ENCODE measurements around the gene RFX1. TPM values are rescaled to one million over a fixed set of nuclear protein-coding genes. Genes with fewer than 3 reads are reported as not detected.
"Not testable (repeated sequence)": the region's sequence is repeated elsewhere in the genome, so short reads cannot be mapped to it uniquely, and the experiment has no call there.

The RFX1 gene
- total RNA-seq, 1 donor from 2014 or later: 4.7 TPM

DNA sequence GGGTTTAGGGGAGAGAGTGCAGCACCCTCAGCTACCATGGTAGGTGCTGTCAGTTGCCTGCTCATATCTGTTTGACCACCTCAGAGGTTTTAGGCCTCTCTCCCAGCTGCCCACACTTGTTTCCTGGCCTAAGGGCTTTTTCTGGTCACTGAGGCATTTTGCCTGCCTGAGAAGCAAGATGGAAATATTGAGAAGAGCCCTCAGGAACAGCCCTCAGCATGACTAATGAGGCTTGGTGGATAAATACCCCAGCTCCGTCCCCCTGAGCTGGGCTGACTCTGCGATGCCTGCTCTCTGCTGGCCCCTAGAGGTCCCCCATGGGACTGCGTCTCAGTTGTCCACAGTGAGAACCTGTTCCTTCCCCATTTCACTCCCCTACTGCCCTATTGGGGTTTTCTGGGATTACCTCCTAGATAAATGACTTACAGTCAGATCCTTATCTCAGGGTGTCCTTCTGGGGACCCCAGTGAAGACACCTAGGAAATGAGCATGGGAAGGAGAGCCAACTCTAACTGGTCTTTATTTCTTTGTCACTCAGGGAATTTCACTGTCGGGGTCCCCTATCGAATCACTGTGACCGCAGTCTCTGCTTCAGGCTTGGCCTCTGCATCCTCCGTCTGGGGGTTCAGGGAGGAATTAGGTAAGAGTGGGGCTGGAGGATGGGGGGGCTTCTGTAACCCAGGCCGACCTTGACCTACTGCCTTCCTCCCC lies 42.5 kb upstream of the RFX1 start:
- no peaks in the 10 kb centered on the region for H3K36me3 ChIP-seq (ENCODE audit: control insufficient read depth in 3 of 3, insufficient read depth in 3 of 3, low read length in 3 of 3)
- H3K27ac ChIP-seq (ENCODE audit: low read depth, low read length): no peak overlapping the region
- H3K9me3 ChIP-seq (ENCODE audit: control insufficient read depth in 3 of 3, low read length in 3 of 3): no peaks in the 10 kb centered on the region
- H3K4me3 ChIP-seq (ENCODE audit: low read length in 3 of 3): no peak overlapping the region
- H3K9ac ChIP-seq (ENCODE audit: low read depth in 1 of 3, low read length in 3 of 3): no peak overlapping the region
- H3K27me3 ChIP-seq (ENCODE audit: control insufficient read depth in 3 of 3, insufficient read depth in 3 of 3, low read length in 3 of 3): no peaks in the 10 kb centered on the region
- no peaks in the 10 kb centered on the region for H3K4me1 ChIP-seq (ENCODE audit: control insufficient read depth in 3 of 3, insufficient read depth in 3 of 3, low read length in 3 of 3)

DNA sequence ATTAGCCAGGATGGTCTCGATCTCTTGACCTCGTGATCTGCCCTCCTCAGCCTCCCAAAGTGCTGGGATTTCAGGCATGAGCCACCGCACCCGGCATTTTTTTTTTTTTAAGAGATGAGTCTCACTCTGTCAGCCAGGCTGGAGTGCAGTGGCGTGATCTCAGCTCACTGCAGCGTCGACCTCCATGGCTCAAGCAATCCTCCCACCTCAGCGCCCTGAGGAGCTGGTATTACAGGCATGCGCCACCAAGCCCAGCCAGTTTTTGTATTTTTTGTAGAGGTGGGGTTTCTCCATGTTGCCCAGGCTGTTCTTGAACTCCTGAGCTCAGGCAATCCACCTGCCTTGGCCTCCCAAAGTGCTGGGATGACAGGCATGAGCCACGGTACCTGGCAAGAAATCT lies 41.7 kb upstream of the RFX1 start:
- H3K36me3 ChIP-seq (ENCODE audit: control insufficient read depth in 3 of 3, insufficient read depth in 3 of 3, low read length in 3 of 3); H3K4me1 ChIP-seq (ENCODE audit: control insufficient read depth in 3 of 3, insufficient read depth in 3 of 3, low read length in 3 of 3); H3K9me3 ChIP-seq (ENCODE audit: control insufficient read depth in 3 of 3, low read length in 3 of 3); H3K4me3 ChIP-seq (ENCODE audit: low read length in 3 of 3); H3K27ac ChIP-seq (ENCODE audit: low read depth, low read length); H3K9ac ChIP-seq (ENCODE audit: low read depth in 1 of 3, low read length in 3 of 3); H3K27me3 ChIP-seq (ENCODE audit: control insufficient read depth in 3 of 3, insufficient read depth in 3 of 3, low read length in 3 of 3): not testable (repeated sequence)

DNA sequence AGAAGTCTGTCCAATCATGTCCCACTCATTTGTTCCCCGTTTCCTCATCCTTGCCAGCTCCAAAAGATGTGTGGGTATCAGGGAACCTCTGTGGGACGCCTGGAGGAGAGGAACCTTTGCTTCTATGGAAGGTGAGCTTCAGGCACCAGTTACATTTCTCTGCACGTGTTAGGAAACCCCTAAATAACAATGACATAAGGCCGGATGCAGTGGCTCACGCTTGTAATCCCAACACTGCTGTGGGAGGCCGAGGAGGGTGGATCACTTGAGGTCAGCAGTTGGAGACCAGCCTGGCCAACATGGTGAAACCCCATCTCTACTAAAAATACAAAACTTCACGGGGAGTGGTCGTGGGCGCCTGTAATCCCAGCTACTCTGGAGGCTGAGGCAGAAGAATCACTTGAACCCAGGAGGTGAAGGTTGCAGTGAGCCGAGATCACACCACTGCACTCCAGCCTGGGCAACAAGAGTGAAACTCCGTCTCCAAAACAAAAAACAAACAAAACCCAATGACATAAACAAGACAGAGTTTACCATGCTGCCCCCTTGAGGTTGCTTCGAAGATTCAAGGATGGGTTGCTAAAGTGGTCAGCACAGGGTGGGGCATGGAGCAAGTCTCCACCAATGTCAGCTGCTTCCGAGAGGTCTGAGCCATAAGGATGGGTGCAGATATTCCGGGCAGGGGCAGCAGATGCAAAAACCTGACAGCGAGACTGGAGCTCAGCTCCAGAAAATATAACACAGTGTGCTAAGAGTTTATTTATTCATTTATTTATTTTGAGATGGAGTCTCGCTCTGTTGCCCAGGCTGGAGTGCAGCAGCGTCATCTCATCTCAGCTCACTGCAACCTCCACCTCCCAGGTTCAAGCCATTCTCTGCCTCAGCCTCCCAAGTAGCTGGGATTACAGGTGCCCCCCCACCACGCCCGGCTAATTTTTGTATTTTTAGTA lies 36.8 kb upstream of the RFX1 start:
- not testable (repeated sequence) for H3K27me3 ChIP-seq (ENCODE audit: control insufficient read depth in 3 of 3, insufficient read depth in 3 of 3, low read length in 3 of 3); H3K4me3 ChIP-seq (ENCODE audit: low read length in 3 of 3); H3K9me3 ChIP-seq (ENCODE audit: control insufficient read depth in 3 of 3, low read length in 3 of 3); H3K4me1 ChIP-seq (ENCODE audit: control insufficient read depth in 3 of 3, insufficient read depth in 3 of 3, low read length in 3 of 3); H3K36me3 ChIP-seq (ENCODE audit: control insufficient read depth in 3 of 3, insufficient read depth in 3 of 3, low read length in 3 of 3)
- peak overlapping the region; percentile 49 for H3K27ac ChIP-seq (ENCODE audit: low read depth, low read length)
- peak overlapping the region in 1 of 3 donors; percentile 57 for H3K9ac ChIP-seq (ENCODE audit: low read depth in 1 of 3, low read length in 3 of 3)

DNA sequence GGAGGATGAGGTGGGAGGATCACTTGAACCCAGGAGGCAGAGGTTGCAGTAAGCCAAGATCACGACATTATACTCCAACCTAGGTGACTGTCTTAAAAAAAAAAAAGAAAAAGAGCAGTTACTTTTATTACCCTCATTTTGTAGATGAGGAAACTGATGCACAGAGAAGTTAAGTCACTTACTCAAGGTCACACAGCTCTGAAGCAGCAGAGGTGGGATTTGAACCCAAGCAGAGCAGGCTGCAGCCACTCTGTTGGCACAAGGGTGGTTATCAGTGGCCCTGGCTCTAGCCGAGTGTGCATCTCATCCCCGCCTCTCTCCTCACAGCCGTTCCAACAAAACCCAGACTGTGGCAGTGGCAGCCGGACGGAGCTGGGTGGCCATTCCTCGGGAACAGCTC lies 33.1 kb upstream of the RFX1 start:
- peaks cover 0 to 8% (median 7%) of the 10 kb centered on the region in 3 donors for H3K4me1 ChIP-seq (ENCODE audit: control insufficient read depth in 3 of 3, insufficient read depth in 3 of 3, low read length in 3 of 3)
- H3K27ac ChIP-seq (ENCODE audit: low read depth, low read length): no peak overlapping the region
- H3K36me3 ChIP-seq (ENCODE audit: control insufficient read depth in 3 of 3, insufficient read depth in 3 of 3, low read length in 3 of 3): no peaks in the 10 kb centered on the region
- H3K9ac ChIP-seq (ENCODE audit: low read depth in 1 of 3, low read length in 3 of 3): no peak overlapping the region
- no peak overlapping the region for H3K4me3 ChIP-seq (ENCODE audit: low read length in 3 of 3)
- no peaks in the 10 kb centered on the region for H3K27me3 ChIP-seq (ENCODE audit: control insufficient read depth in 3 of 3, insufficient read depth in 3 of 3, low read length in 3 of 3)
- no peaks in the 10 kb centered on the region for H3K9me3 ChIP-seq (ENCODE audit: control insufficient read depth in 3 of 3, low read length in 3 of 3)

DNA sequence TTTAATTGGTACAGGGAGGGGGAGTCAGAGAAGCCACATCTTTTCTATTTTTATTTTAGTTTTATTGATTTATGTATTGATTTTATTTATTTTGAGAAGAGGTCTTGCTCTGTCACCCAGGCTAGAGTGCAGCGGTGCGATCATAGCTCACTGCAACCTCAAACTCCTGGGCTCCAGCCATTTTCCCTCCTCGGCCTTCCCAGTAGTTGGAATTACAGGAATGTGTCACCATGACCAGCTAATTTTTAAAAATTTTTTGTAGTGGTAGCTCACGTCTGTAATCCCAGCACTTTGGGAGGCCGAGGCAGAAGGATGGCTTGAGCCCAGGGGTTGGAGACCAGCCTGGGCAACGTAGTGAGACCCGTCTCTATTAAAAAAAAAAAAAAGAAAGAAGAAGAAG lies 29.6 kb upstream of the RFX1 start:
- H3K9me3 ChIP-seq (ENCODE audit: control insufficient read depth in 3 of 3, low read length in 3 of 3): no peaks in the 10 kb centered on the region
- H3K4me3 ChIP-seq (ENCODE audit: low read length in 3 of 3): no peak overlapping the region
- H3K4me1 ChIP-seq (ENCODE audit: control insufficient read depth in 3 of 3, insufficient read depth in 3 of 3, low read length in 3 of 3): peaks cover 5 to 12% (median 6%) of the 10 kb centered on the region in 3 donors
- no peaks in the 10 kb centered on the region for H3K36me3 ChIP-seq (ENCODE audit: control insufficient read depth in 3 of 3, insufficient read depth in 3 of 3, low read length in 3 of 3)
- no peak overlapping the region for H3K27ac ChIP-seq (ENCODE audit: low read depth, low read length)
- H3K27me3 ChIP-seq (ENCODE audit: control insufficient read depth in 3 of 3, insufficient read depth in 3 of 3, low read length in 3 of 3): no peaks in the 10 kb centered on the region
- no peak overlapping the region for H3K9ac ChIP-seq (ENCODE audit: low read depth in 1 of 3, low read length in 3 of 3)

DNA sequence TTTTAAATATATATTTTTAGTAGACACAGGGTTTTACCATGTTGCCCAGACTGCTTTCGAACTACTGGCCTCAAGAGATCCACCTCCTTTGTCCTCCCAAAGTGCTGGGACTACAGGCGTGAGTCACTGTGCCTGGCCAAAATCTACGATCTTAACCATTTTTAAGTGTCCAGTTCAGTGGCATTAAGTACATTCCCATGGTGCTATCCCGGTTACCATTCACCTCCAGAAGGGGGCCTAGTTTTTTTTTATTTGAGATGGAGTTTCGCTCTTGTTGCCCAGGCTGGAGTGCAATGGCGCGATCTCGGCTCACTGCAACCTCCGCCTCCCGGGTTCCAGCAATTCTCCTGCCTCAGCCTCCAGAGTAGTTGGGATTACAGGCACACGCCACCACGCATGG lies 29.0 kb upstream of the RFX1 start:
- not testable (repeated sequence) for H3K9me3 ChIP-seq (ENCODE audit: control insufficient read depth in 3 of 3, low read length in 3 of 3); H3K27ac ChIP-seq (ENCODE audit: low read depth, low read length); H3K4me3 ChIP-seq (ENCODE audit: low read length in 3 of 3); H3K36me3 ChIP-seq (ENCODE audit: control insufficient read depth in 3 of 3, insufficient read depth in 3 of 3, low read length in 3 of 3); H3K27me3 ChIP-seq (ENCODE audit: control insufficient read depth in 3 of 3, insufficient read depth in 3 of 3, low read length in 3 of 3); H3K9ac ChIP-seq (ENCODE audit: low read depth in 1 of 3, low read length in 3 of 3)
- peaks cover 5 to 12% (median 6%) of the 10 kb centered on the region in 3 donors for H3K4me1 ChIP-seq (ENCODE audit: control insufficient read depth in 3 of 3, insufficient read depth in 3 of 3, low read length in 3 of 3)

DNA sequence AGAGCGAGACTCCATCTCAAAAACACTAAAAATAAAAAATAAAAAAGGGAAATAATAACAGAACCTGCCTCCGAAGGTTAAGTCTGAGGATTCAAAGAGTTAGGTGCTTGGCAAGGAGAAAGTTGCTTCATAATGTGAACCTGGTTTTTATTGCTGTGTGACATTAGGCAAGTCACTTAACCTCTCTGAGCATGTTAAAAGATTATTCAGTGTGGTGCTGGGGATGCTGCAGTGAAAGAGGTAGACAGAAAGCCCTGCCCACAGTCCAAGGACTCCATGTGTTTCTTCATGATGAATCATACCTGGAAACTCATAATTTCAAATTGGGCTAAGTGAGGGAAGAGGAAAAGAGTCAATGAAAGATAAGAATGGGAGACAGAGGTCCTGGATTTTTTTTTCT lies 27.8 kb upstream of the RFX1 start:
- Histone ChIP-seq H3K4me1 (ENCODE audit: control insufficient read depth in 3 of 3, insufficient read depth in 3 of 3, low read length in 3 of 3) (peaks cover 5 to 12% (median 6%) of the 10 kb centered on the region in 3 donors), H3K9me3 (ENCODE audit: control insufficient read depth in 3 of 3, low read length in 3 of 3) (no peaks in the 10 kb centered on the region), H3K27me3 (ENCODE audit: control insufficient read depth in 3 of 3, insufficient read depth in 3 of 3, low read length in 3 of 3) (no peaks in the 10 kb centered on the region), H3K27ac (ENCODE audit: low read depth, low read length) (no peak overlapping the region), H3K9ac (ENCODE audit: low read depth in 1 of 3, low read length in 3 of 3) (no peak overlapping the region), H3K4me3 (ENCODE audit: low read length in 3 of 3) (no peak overlapping the region), H3K36me3 (ENCODE audit: control insufficient read depth in 3 of 3, insufficient read depth in 3 of 3, low read length in 3 of 3) (no peaks in the 10 kb centered on the region)

DNA sequence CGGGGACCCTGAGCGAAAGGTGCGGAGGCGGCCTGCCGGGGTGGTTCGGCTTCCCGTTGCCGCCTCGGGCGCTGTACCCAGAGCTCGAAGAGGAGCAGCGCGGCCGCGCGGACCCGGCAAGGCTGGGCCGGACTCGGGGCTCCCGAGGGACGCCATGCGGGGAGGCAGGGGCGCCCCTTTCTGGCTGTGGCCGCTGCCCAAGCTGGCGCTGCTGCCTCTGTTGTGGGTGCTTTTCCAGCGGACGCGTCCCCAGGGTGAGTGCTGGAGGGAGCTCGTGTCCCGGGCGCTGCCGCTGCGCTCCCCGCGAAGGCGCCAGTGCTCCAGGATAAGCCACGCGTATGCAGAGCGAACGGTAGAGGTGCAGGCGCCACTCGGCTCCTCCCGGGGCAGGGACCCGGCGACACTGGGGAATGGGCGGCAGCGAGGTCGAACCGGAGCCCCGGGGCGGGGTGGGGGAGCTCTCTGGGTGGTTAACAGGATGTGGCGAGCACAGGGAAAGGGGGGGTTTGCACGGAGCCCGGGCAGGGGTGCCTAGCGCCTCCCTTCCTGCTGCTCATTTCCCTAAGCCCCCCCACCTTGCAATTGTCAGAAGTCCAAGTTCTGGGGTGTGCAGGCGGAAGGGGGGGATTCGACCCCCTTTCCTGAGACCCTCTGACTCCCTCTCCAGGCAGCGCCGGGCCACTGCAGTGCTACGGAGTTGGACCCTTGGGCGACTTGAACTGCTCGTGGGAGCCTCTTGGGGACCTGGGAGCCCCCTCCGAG lies 25.8 kb upstream of the RFX1 start, which contains the start of gene IL27RA:
IL27RA (plus strand) TSS at position 44 of the 762 bp plus-strand sequence; CDS start at position 155, 111 bp downstream.
- Histone ChIP-seq H3K9ac (ENCODE audit: low read depth in 1 of 3, low read length in 3 of 3) (peak within 1 kb of the TSS; percentile 70 to 80 (median 76)), H3K36me3 (ENCODE audit: control insufficient read depth in 3 of 3, insufficient read depth in 3 of 3, low read length in 3 of 3) (no peaks in the 10 kb centered on the region), H3K27ac (ENCODE audit: low read depth, low read length) (peak within 1 kb of the TSS; percentile 25), H3K4me1 (ENCODE audit: control insufficient read depth in 3 of 3, insufficient read depth in 3 of 3, low read length in 3 of 3) (peaks cover 5 to 12% (median 6%) of the 10 kb centered on the region in 3 donors), H3K9me3 (ENCODE audit: control insufficient read depth in 3 of 3, low read length in 3 of 3) (no peaks in the 10 kb centered on the region), H3K4me3 (ENCODE audit: low read length in 3 of 3) (peak within 1 kb of the TSS; percentile 68 to 79 (median 74)), H3K27me3 (ENCODE audit: control insufficient read depth in 3 of 3, insufficient read depth in 3 of 3, low read length in 3 of 3) (no peaks in the 10 kb centered on the region)

DNA sequence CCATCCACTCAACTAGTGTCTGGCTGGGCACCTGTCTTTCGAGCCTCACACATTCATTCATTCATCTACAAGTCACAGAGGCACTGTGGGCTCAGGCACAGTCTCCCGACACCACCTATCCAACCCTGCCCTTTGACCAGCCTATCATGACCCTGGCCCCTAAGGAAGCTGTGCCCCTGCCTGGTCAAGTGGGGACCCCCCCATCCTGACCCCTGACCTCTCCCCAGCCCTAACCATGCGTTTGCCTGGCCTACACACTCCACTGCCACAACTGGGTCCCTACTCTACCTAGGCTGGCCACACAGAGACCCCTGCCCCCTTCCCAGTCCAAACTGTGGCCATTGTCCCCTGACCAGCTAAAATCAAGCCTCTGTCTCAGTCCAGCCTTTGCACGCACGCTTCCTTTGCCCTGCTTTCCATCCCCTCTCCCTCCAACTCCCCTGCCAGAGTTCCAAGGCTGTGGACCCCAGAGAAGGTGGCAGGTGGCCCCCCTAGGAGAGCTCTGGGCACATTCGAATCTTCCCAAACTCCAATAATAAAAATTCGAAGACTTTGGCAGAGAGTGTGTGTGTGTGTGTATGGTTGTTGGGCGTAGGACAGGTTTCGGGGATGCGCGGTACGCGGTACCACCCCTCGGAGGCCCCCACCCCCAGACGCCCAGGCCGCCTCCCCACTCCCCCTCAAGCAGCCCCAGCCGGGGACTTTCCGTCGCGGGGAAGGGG lies 25.0 kb upstream of the RFX1 start:
- peak overlapping the region in 2 of 3 donors; percentile 74 to 79 for H3K4me3 ChIP-seq (ENCODE audit: low read length in 3 of 3)
- peak overlapping the region; percentile 25 for H3K27ac ChIP-seq (ENCODE audit: low read depth, low read length)
- no peaks in the 10 kb centered on the region for H3K27me3 ChIP-seq (ENCODE audit: control insufficient read depth in 3 of 3, insufficient read depth in 3 of 3, low read length in 3 of 3)
- no peaks in the 10 kb centered on the region for H3K9me3 ChIP-seq (ENCODE audit: control insufficient read depth in 3 of 3, low read length in 3 of 3)
- peaks cover 5 to 12% (median 6%) of the 10 kb centered on the region in 3 donors for H3K4me1 ChIP-seq (ENCODE audit: control insufficient read depth in 3 of 3, insufficient read depth in 3 of 3, low read length in 3 of 3)
- no peaks in the 10 kb centered on the region for H3K36me3 ChIP-seq (ENCODE audit: control insufficient read depth in 3 of 3, insufficient read depth in 3 of 3, low read length in 3 of 3)
- peak overlapping the region in 2 of 3 donors; percentile 70 to 80 for H3K9ac ChIP-seq (ENCODE audit: low read depth in 1 of 3, low read length in 3 of 3)

Data from skeletal muscle tissue (tissue), 4 donors.